GM23338 (cell line): Measurements from ENCODE around the gene IFNL2. TPM values are rescaled to one million over a fixed set of nuclear protein-coding genes. Genes with fewer than 3 reads are reported as not detected.

Source experiments
- ATAC-seq: fragments of 200-7000 bp; cut with Tn5 transposase; 3 replicates; pipeline ENCODE4 v1.9.1; 2020
- DNase-seq: peaks from one replicate; pipeline ENCODE4 v3.0.0-alpha.2; 2015; ENCODE audit warnings: low spot score
- H2AFZ ChIP-seq: fragments of 200-600 bp; sonication (generic); 2 replicates; pipeline ENCODE4 v1.8.0; 2016; ENCODE audit warnings: antibody characterized with exemption, mild to moderate bottlenecking, moderate library complexity
- H3F3A ChIP-seq: fragments of 200-600 bp; sonication (generic); replicated peaks from 2 replicates; pipeline ENCODE4 v1.8.0; 2017; ENCODE audit warnings: antibody characterized with exemption, mixed run types, low read depth
- H3K27ac ChIP-seq: fragments of 200-600 bp; sonication (generic); 2 replicates; pipeline ENCODE4 v1.6.1; 2016; ENCODE audit warnings: low read depth
- H3K27me3 ChIP-seq: fragments of 200-600 bp; sonication (generic); 2 replicates; pipeline ENCODE4 v1.8.0; 2016; ENCODE audit warnings: mild to moderate bottlenecking, mixed run types, moderate library complexity; ENCODE audit not compliant: insufficient read depth
- H3K36me3 ChIP-seq: fragments of 200-600 bp; sonication (generic); 2 replicates; pipeline ENCODE4 v1.8.0; 2016; ENCODE audit warnings: mild to moderate bottlenecking; ENCODE audit not compliant: insufficient read depth
- H3K4me1 ChIP-seq: fragments of 200-600 bp; sonication (generic); 2 replicates; pipeline ENCODE4 v1.8.0; 2016; ENCODE audit warnings: mild to moderate bottlenecking, moderate library complexity; ENCODE audit not compliant: insufficient read depth
- H3K4me2 ChIP-seq: fragments of 200-600 bp; sonication (generic); 2 replicates; pipeline ENCODE4 v1.7.1; 2017; ENCODE audit warnings: mixed run types
- H3K4me3 ChIP-seq: fragments of 200-600 bp; sonication (generic); 2 replicates; pipeline ENCODE4 v1.6.1; 2016; ENCODE audit warnings: mixed run types
- H3K79me2 ChIP-seq: fragments of 200-600 bp; sonication (generic); replicated peaks from 2 replicates; pipeline ENCODE4 v1.8.0; 2017; ENCODE audit warnings: mild to moderate bottlenecking; ENCODE audit not compliant: insufficient read depth
- H3K9me2 ChIP-seq: fragments of 200-600 bp; sonication (generic); 2 replicates; pipeline ENCODE4 v1.8.0; 2017; ENCODE audit not compliant: insufficient read depth
- H4K20me1 ChIP-seq: fragments of 200-600 bp; sonication (generic); replicated peaks from 2 replicates; pipeline ENCODE4 v1.8.0; 2017; ENCODE audit warnings: mild to moderate bottlenecking; ENCODE audit not compliant: insufficient read depth
- H3K27ac Mint-ChIP-seq: 2 replicates; pipeline ENCODE4 v1.8.0; 2020; ENCODE audit warnings: inconsistent platforms, mild to moderate bottlenecking, moderate library complexity, mixed read lengths
- H3K27me3 Mint-ChIP-seq: 3 replicates; pipeline ENCODE4 v1.8.0; 2022; ENCODE audit warnings: low read depth, mild to moderate bottlenecking, moderate library complexity, mixed read lengths, inconsistent platforms; ENCODE audit not compliant: insufficient read depth, poor library complexity
- H3K36me3 Mint-ChIP-seq: 3 replicates; pipeline ENCODE4 v1.8.0; 2021; ENCODE audit warnings: low read depth, mild to moderate bottlenecking, inconsistent platforms, moderate library complexity, mixed read lengths
- H3K4me1 Mint-ChIP-seq: 3 replicates; pipeline ENCODE4 v1.8.0; 2020; ENCODE audit warnings: mild to moderate bottlenecking, inconsistent platforms, mixed read lengths
- H3K4me3 Mint-ChIP-seq: 3 replicates; pipeline ENCODE4 v1.8.0; 2021; ENCODE audit warnings: moderate library complexity, mild to moderate bottlenecking, inconsistent platforms, mixed read lengths
- H3K9me3 Mint-ChIP-seq: 3 replicates; pipeline ENCODE4 v1.8.0; 2020; ENCODE audit warnings: moderate library complexity, mild to moderate bottlenecking, inconsistent platforms, mixed read lengths
- CREB1 ChIP-seq: fragments of 250-450 bp; sonication (Bioruptor Pico); IDR thresholded peaks from 2 replicates; pipeline ENCODE4 v1.5.0; 2020; ENCODE audit warnings: low read depth, mild to moderate bottlenecking, moderate library complexity
- EZH2 ChIP-seq: fragments of 200-600 bp; sonication (generic); IDR thresholded peaks from one replicate; pipeline ENCODE4 v1.8.0; 2017; ENCODE audit warnings: antibody characterized with exemption, mild to moderate bottlenecking, low read depth; ENCODE audit not compliant: unreplicated experiment
- EZH2phosphoT487 ChIP-seq: fragments of 200-600 bp; sonication (generic); IDR thresholded peaks from one replicate; pipeline ENCODE4 v1.8.1; 2018; ENCODE audit warnings: antibody characterized with exemption; ENCODE audit not compliant: unreplicated experiment
- JUNB ChIP-seq: IDR thresholded peaks from one replicate; pipeline ENCODE4 v1.6.1; 2016; ENCODE audit warnings: antibody characterized with exemption; ENCODE audit not compliant: unreplicated experiment
- NANOG ChIP-seq: IDR thresholded peaks from 2 replicates; pipeline ENCODE4 v1.6.1; 2016; ENCODE audit warnings: antibody characterized with exemption, borderline replicate concordance
- POLR2AphosphoS5 ChIP-seq: IDR thresholded peaks from 2 replicates; pipeline ENCODE4 v1.6.1; 2016; ENCODE audit warnings: antibody characterized with exemption, low read depth
- STAT1 ChIP-seq: IDR thresholded peaks from one replicate; pipeline ENCODE4 v1.6.1; 2016; ENCODE audit warnings: antibody characterized with exemption; ENCODE audit not compliant: unreplicated experiment
- ZNF114 ChIP-seq: fragments of 250-450 bp; sonication (Bioruptor Pico); IDR thresholded peaks from 2 replicates; pipeline ENCODE4 v1.5.0; 2020; ENCODE audit warnings: mild to moderate bottlenecking, moderate library complexity
- ZNF331 ChIP-seq: fragments of 250-450 bp; sonication (Bioruptor Pico); IDR thresholded peaks from 2 replicates; pipeline ENCODE4 v1.5.0; 2020; ENCODE audit warnings: low read depth, mild to moderate bottlenecking, moderate library complexity
- polyA plus RNA-seq: library from polyadenylated mRNA; unstranded; fragments of >200 nt; fragmentation: Nextera tagmentation; extraction: Ambion mirVana; gene quantifications from 2 replicates; pipeline ENCODE4 v1.2.1, GENCODE V29; 2016
- total RNA-seq: library from RNA; depleted of rRNA; stranded (reverse); fragments of >200 nt; shearing (Covaris generic); gene quantifications from 2 replicates; pipeline ENCODE4 v1.2.3, GENCODE V29; 2014
- TF ChIP-seq, protein P1 (sequence below): IDR thresholded peaks from one replicate; pipeline ENCODE4 v1.6.1; 2018; ENCODE audit warnings: antibody characterized with exemption; ENCODE audit not compliant: unreplicated experiment
- TF ChIP-seq, protein P2 (sequence below), 2 experiments: fragments of 200-600 bp in 1 of 2; sonication (generic) in 1 of 2; conservative IDR thresholded peaks; 2 replicates each; pipeline versions ENCODE4 v1.5.1 to v1.6.1; 2016 to 2017; ENCODE audit warnings: antibody characterized with exemption in 2 of 2, low read depth in 2 of 2, mild to moderate bottlenecking in 2 of 2, moderate library complexity in 1 of 2

IFNL2 gene
- total and polyA plus RNA-seq, 2 experiments from 2014 or later, result not detected

DNA sequence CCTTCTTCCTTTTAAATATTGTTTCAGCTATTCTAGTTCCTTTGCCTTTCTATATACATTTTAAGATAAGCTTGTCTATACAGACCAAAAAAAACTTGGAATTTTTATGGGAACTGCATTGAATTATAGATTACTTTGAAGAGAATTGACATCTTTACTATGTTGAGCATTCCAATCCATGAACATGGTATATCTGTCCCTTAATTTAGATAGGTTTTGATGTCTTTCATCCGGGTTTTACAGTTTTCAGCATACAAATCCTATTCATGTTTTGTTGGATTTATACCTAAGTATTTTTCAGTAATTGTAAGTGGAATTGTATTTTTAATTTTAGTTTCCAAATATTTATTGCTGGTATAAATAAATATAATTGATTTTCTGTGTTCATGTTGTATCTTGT is 15.8 kb downstream of the IFNL2 start (continued):
- TF ChIP-seq, protein P1, sequence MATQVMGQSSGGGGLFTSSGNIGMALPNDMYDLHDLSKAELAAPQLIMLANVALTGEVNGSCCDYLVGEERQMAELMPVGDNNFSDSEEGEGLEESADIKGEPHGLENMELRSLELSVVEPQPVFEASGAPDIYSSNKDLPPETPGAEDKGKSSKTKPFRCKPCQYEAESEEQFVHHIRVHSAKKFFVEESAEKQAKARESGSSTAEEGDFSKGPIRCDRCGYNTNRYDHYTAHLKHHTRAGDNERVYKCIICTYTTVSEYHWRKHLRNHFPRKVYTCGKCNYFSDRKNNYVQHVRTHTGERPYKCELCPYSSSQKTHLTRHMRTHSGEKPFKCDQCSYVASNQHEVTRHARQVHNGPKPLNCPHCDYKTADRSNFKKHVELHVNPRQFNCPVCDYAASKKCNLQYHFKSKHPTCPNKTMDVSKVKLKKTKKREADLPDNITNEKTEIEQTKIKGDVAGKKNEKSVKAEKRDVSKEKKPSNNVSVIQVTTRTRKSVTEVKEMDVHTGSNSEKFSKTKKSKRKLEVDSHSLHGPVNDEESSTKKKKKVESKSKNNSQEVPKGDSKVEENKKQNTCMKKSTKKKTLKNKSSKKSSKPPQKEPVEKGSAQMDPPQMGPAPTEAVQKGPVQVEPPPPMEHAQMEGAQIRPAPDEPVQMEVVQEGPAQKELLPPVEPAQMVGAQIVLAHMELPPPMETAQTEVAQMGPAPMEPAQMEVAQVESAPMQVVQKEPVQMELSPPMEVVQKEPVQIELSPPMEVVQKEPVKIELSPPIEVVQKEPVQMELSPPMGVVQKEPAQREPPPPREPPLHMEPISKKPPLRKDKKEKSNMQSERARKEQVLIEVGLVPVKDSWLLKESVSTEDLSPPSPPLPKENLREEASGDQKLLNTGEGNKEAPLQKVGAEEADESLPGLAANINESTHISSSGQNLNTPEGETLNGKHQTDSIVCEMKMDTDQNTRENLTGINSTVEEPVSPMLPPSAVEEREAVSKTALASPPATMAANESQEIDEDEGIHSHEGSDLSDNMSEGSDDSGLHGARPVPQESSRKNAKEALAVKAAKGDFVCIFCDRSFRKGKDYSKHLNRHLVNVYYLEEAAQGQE, result no peak
- TF ChIP-seq ZNF331 (CRISPR knock-in tag) (no peak), EZH2phosphoT487 (no peak), CREB1 (CRISPR knock-in tag) (no peak), POLR2AphosphoS5 (no peak), STAT1 (no peak), NANOG (no peak), JUNB (no peak), ZNF114 (CRISPR knock-in tag) (no peak)
- TF ChIP-seq, protein P2, sequence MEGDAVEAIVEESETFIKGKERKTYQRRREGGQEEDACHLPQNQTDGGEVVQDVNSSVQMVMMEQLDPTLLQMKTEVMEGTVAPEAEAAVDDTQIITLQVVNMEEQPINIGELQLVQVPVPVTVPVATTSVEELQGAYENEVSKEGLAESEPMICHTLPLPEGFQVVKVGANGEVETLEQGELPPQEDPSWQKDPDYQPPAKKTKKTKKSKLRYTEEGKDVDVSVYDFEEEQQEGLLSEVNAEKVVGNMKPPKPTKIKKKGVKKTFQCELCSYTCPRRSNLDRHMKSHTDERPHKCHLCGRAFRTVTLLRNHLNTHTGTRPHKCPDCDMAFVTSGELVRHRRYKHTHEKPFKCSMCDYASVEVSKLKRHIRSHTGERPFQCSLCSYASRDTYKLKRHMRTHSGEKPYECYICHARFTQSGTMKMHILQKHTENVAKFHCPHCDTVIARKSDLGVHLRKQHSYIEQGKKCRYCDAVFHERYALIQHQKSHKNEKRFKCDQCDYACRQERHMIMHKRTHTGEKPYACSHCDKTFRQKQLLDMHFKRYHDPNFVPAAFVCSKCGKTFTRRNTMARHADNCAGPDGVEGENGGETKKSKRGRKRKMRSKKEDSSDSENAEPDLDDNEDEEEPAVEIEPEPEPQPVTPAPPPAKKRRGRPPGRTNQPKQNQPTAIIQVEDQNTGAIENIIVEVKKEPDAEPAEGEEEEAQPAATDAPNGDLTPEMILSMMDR (conservative IDR thresholded peaks at IDR 0.05; ENCODE audit: low read depth in 2 of 2), result no peak

DNA sequence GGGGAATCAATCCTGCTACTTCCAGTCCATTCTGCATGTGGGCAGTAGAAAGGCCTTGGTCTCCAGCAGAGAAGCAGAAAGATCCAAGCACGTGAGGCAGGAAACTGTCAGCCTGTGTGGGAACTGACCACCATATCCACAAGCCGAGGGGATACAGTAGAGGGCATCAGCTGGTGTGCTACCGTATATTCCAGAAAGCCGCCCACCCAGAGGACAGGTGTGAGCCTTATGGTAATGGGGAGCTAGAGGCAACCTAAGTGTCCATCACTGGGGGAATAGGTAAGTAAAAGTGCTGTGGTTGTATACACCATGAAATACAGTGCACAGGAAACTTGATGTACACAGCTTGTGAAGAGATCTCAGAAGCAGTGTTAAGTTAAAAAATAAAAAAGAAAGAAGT is 25.2 kb downstream of the IFNL2 start:
- H3K4me2 ChIP-seq, result no peak overlapping the region

More for the DNA sequence above, 25.2 kb downstream of the IFNL2 start:
- Mint-ChIP-seq H3K4me3 (no peak overlapping the region), H3K9me3 (no peaks in the 10 kb centered on the region), H3K4me1 (peaks cover 3% of the 10 kb centered on the region; the same call in 2 of the 3 replicates), H3K27ac (no peak overlapping the region), H3K27me3 (peaks cover 10% of the 10 kb centered on the region), H3K36me3 (no peaks in the 10 kb centered on the region)
- Histone ChIP-seq H2AFZ (no peak overlapping the region), H3K79me2 (no peaks in the 10 kb centered on the region), H4K20me1 (no peaks in the 10 kb centered on the region), H3K9me2 (no peaks in the 10 kb centered on the region), H3K36me3 (no peaks in the 10 kb centered on the region), H3K27ac (no peak overlapping the region), H3K4me1 (no peaks in the 10 kb centered on the region), H3K27me3 (peaks cover 3% of the 10 kb centered on the region; the same call in 1 of the 2 replicates), H3F3A (no peaks in the 10 kb centered on the region), H3K4me3 (no peak overlapping the region)
- ATAC-seq (no peak), DNase-seq (no peak)
- no peak for TF ChIP-seq EZH2
